ENCODE measurements around the gene KIF3B. TPM values are rescaled to one million over a fixed set of nuclear protein-coding genes. Genes with fewer than 3 reads are reported as not detected.

Gene KIF3B
- total and polyA plus RNA-seq, 10 of the 15 experiments (the other 5 are each of a cell fraction or from before 2014, with no cell fraction given): 7.4 to 37.3 (median 25.9) TPM

DNA sequence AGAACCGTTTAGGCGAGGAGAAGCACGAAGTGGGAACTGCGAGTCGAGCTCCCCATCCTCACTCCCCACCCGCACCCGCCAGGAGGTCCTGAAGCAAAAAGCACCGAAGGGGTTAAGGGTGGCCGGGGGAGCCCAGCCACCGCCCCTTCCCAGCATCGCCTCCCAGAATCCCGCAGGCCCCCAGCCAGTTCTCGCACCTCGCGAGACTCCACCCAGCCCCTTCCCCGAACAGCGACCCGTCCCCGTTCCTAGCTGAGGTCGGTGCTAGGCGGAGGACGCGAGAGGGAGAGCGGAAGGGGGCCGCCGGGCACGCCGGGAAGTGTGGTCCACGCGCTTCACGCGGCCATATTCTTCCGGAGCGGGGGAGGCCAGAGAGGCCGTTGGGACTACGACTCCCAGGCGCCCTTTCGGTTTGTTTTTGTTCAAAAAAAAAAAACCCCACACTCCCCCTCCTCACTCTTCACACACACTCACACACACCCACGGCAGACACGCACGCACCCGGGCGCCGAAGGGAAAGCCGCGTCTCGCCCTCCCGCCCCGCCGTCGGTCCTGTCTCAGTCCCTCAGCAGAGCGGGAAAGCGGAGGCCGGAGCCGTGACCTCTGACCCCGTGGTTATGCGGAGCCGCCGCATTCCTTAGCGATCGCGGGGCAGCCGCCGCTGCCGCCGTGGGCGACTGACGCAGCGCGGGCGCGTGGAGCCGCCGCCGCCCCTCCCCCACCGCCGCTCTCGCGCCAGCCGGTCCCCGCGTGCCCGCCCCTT is 80.6 kb downstream of the KIF3B start, which contains the start of gene ASXL1 (continued):
- TF ChIP-seq, protein P1, sequence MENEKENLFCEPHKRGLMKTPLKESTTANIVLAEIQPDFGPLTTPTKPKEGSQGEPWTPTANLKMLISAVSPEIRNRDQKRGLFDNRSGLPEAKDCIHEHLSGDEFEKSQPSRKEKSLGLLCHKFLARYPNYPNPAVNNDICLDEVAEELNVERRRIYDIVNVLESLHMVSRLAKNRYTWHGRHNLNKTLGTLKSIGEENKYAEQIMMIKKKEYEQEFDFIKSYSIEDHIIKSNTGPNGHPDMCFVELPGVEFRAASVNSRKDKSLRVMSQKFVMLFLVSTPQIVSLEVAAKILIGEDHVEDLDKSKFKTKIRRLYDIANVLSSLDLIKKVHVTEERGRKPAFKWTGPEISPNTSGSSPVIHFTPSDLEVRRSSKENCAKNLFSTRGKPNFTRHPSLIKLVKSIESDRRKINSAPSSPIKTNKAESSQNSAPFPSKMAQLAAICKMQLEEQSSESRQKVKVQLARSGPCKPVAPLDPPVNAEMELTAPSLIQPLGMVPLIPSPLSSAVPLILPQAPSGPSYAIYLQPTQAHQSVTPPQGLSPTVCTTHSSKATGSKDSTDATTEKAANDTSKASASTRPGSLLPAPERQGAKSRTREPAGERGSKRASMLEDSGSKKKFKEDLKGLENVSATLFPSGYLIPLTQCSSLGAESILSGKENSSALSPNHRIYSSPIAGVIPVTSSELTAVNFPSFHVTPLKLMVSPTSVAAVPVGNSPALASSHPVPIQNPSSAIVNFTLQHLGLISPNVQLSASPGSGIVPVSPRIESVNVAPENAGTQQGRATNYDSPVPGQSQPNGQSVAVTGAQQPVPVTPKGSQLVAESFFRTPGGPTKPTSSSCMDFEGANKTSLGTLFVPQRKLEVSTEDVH (IDR thresholded peaks at IDR 0.05; ENCODE audit: low read depth, partially characterized antibody): peak; percentile 58
- TF ChIP-seq POLR2A (IDR thresholded peaks at IDR 0.05; ENCODE audit: low read depth, low read length) (peak; percentile 79), ZBED1 (IDR thresholded peaks at IDR 0.05; ENCODE audit: borderline replicate concordance) (no peak), KAT2A (conservative IDR thresholded peaks at IDR 0.05; ENCODE audit: control insufficient read depth, low read depth, low read length) (no peak), ESRRA (IDR thresholded peaks at IDR 0.05; ENCODE audit: low read length) (peak; percentile 57; the same call in 1 of the 2 replicates), ZBTB40 (IDR thresholded peaks at IDR 0.05; ENCODE audit: borderline replicate concordance) (peak; percentile 95), MEF2B (IDR thresholded peaks at IDR 0.05; ENCODE audit: partially characterized antibody, poor library complexity, severe bottlenecking) (peak; percentile 73), SMAD5 (IDR thresholded peaks at IDR 0.05; ENCODE audit: low read depth) (peak; percentile 73), POLR2AphosphoS2 (IDR thresholded peaks at IDR 0.05; ENCODE audit: low read depth, low read length) (peak; percentile 69; the same call in 1 of the 2 replicates), HCFC1 (IDR thresholded peaks at IDR 0.05; ENCODE audit: low read length) (peak; percentile 97), CHD1 (IDR thresholded peaks at IDR 0.05; ENCODE audit: low read depth, low read length) (no peak), GATAD2B (conservative IDR thresholded peaks at IDR 0.05; ENCODE audit: low read depth) (peak; percentile 75), BRCA1 (IDR thresholded peaks at IDR 0.05; ENCODE audit: low read depth, low read length) (peak; percentile 98), DPF2 (IDR thresholded peaks at IDR 0.05) (peak; percentile 80; the same call in 1 of the 2 replicates), RAD21 (IDR thresholded peaks at IDR 0.05; ENCODE audit: insufficient read depth, low read depth, low read length) (0 out of 2 replicates have a peak, but pooled peaks have one; percentile 7), SRF (IDR thresholded peaks at IDR 0.05; ENCODE audit: low read depth in 2 of 2, low read length in 2 of 2) (no peak), BACH1 (IDR thresholded peaks at IDR 0.05; ENCODE audit: borderline replicate concordance) (peak; percentile 95), ZNF207 (IDR thresholded peaks at IDR 0.05; ENCODE audit: borderline replicate concordance) (peak; percentile 57; the same call in 1 of the 2 replicates), ATF7 (IDR thresholded peaks at IDR 0.05; ENCODE audit: low read depth) (0 out of 2 replicates have a peak, but pooled peaks have one; percentile 29), GABPA (IDR thresholded peaks at IDR 0.05; ENCODE audit: low read depth) (peak; percentile 96)
- TF ChIP-seq, protein P2, sequence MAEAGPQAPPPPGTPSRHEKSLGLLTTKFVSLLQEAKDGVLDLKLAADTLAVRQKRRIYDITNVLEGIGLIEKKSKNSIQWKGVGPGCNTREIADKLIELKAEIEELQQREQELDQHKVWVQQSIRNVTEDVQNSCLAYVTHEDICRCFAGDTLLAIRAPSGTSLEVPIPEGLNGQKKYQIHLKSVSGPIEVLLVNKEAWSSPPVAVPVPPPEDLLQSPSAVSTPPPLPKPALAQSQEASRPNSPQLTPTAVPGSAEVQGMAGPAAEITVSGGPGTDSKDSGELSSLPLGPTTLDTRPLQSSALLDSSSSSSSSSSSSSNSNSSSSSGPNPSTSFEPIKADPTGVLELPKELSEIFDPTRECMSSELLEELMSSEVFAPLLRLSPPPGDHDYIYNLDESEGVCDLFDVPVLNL (IDR thresholded peaks at IDR 0.05; ENCODE audit: low read depth, low read length): peak; percentile 32
- TF ChIP-seq, protein P3, sequence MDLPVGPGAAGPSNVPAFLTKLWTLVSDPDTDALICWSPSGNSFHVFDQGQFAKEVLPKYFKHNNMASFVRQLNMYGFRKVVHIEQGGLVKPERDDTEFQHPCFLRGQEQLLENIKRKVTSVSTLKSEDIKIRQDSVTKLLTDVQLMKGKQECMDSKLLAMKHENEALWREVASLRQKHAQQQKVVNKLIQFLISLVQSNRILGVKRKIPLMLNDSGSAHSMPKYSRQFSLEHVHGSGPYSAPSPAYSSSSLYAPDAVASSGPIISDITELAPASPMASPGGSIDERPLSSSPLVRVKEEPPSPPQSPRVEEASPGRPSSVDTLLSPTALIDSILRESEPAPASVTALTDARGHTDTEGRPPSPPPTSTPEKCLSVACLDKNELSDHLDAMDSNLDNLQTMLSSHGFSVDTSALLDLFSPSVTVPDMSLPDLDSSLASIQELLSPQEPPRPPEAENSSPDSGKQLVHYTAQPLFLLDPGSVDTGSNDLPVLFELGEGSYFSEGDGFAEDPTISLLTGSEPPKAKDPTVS (IDR thresholded peaks at IDR 0.05; ENCODE audit: low read depth, low read length): no peak
